ENCODE data around the gene P4HB.

- TF ChIP-seq CTCF (IDR thresholded peaks at IDR 0.05): no peak
- no peak for TF ChIP-seq POLR2A (IDR thresholded peaks at IDR 0.05)
These were observed 42.5 kb upstream of the P4HB start for GRCh38 chr17:81902653-81903414.

Data from lower leg skin (tissue), 3 donors.